ENCODE data around the gene MAGEA2B.
"Not testable (repeated sequence)": the region's sequence is repeated elsewhere in the genome, so short reads cannot be mapped to it uniquely, and the experiment has no call there.

DNA sequence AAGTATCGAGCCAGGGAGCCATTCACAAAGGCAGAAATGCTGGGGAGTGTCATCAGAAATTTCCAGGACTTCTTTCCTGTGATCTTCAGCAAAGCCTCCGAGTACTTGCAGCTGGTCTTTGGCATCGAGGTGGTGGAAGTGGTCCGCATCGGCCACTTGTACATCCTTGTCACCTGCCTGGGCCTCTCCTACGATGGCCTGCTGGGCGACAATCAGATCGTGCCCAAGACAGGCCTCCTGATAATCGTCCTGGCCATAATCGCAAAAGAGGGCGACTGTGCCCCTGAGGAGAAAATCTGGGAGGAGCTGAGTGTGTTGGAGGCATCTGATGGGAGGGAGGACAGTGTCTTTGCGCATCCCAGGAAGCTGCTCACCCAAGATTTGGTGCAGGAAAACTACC lies 22.1 kb downstream of the MAGEA2B start:
- not testable (repeated sequence) for TF ChIP-seq CEBPB (IDR thresholded peaks at IDR 0.05; ENCODE audit: low read depth, low read length); POLR2A (IDR thresholded peaks at IDR 0.05; ENCODE audit: low read depth, low read length); SMC3 (IDR thresholded peaks at IDR 0.05; ENCODE audit: low read depth, low read length); RAD21 (IDR thresholded peaks at IDR 0.05; ENCODE audit: low read length); FOS (IDR thresholded peaks at IDR 0.05; ENCODE audit: low read depth, low read length); NFE2L2 (IDR thresholded peaks at IDR 0.05; ENCODE audit: low read depth, low read length)
- TF ChIP-seq, protein P1, sequence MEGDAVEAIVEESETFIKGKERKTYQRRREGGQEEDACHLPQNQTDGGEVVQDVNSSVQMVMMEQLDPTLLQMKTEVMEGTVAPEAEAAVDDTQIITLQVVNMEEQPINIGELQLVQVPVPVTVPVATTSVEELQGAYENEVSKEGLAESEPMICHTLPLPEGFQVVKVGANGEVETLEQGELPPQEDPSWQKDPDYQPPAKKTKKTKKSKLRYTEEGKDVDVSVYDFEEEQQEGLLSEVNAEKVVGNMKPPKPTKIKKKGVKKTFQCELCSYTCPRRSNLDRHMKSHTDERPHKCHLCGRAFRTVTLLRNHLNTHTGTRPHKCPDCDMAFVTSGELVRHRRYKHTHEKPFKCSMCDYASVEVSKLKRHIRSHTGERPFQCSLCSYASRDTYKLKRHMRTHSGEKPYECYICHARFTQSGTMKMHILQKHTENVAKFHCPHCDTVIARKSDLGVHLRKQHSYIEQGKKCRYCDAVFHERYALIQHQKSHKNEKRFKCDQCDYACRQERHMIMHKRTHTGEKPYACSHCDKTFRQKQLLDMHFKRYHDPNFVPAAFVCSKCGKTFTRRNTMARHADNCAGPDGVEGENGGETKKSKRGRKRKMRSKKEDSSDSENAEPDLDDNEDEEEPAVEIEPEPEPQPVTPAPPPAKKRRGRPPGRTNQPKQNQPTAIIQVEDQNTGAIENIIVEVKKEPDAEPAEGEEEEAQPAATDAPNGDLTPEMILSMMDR (conservative IDR thresholded peaks at IDR 0.05; ENCODE audit: low read depth, low read length): not testable (repeated sequence)
- TF ChIP-seq, protein P2, sequence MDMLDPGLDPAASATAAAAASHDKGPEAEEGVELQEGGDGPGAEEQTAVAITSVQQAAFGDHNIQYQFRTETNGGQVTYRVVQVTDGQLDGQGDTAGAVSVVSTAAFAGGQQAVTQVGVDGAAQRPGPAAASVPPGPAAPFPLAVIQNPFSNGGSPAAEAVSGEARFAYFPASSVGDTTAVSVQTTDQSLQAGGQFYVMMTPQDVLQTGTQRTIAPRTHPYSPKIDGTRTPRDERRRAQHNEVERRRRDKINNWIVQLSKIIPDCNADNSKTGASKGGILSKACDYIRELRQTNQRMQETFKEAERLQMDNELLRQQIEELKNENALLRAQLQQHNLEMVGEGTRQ (IDR thresholded peaks at IDR 0.05; ENCODE audit: low read depth, low read length): not testable (repeated sequence)
- TF ChIP-seq, protein P3, sequence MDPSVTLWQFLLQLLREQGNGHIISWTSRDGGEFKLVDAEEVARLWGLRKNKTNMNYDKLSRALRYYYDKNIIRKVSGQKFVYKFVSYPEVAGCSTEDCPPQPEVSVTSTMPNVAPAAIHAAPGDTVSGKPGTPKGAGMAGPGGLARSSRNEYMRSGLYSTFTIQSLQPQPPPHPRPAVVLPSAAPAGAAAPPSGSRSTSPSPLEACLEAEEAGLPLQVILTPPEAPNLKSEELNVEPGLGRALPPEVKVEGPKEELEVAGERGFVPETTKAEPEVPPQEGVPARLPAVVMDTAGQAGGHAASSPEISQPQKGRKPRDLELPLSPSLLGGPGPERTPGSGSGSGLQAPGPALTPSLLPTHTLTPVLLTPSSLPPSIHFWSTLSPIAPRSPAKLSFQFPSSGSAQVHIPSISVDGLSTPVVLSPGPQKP (IDR thresholded peaks at IDR 0.05; ENCODE audit: borderline replicate concordance, low read depth, low read length): not testable (repeated sequence)
